ENCODE results near the gene REEP3.

The REEP3 gene

DNA sequence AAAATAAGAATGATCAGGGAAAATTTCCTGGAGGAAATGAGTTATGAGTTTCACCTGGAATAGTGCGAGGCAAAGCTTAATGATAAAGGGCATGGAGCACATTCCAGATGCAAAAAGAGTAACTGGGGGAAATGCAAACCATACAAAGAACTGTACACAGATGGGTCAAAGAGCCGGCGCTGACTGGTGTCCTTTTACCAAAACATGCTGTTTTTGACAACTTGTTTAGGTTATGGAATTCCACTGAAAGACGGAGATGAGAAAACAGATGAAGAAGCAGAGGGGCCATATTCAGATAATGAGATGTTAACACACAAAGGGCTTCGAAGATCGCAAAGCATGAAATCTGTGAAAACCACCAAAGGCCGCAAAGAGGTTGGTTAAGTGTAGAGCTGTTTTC is 98.2 kb downstream of the REEP3 start:
- TF ChIP-seq FOXP2 (optimal IDR thresholded peaks at IDR 0.05; ENCODE audit: borderline replicate concordance, extremely low read depth, extremely low read length, insufficient read depth) (no peak), TAF1 (IDR thresholded peaks at IDR 0.05; ENCODE audit: borderline replicate concordance, insufficient read depth, low read length) (no peak), REST (IDR thresholded peaks at IDR 0.05; ENCODE audit: insufficient read depth in 1 of 2, low read depth in 2 of 2, low read length in 2 of 2) (no peak), POLR2AphosphoS5 (IDR thresholded peaks at IDR 0.05; ENCODE audit: low read depth, low read length) (no peak), SIN3A (IDR thresholded peaks at IDR 0.05; ENCODE audit: borderline replicate concordance, insufficient read depth, low read length) (no peak)

- TF ChIP-seq FOXP2 (optimal IDR thresholded peaks at IDR 0.05; ENCODE audit: borderline replicate concordance, extremely low read depth, extremely low read length, insufficient read depth): no peak
- no peak for TF ChIP-seq REST (IDR thresholded peaks at IDR 0.05; ENCODE audit: insufficient read depth in 1 of 2, low read depth in 2 of 2, low read length in 2 of 2)
- TF ChIP-seq SIN3A (IDR thresholded peaks at IDR 0.05; ENCODE audit: borderline replicate concordance, insufficient read depth, low read length): no peak
- TF ChIP-seq POLR2AphosphoS5 (IDR thresholded peaks at IDR 0.05; ENCODE audit: low read depth, low read length): no peak
- TF ChIP-seq TAF1 (IDR thresholded peaks at IDR 0.05; ENCODE audit: borderline replicate concordance, insufficient read depth, low read length): no peak
Observed at GRCh38 chr10:63622097-63622496, 100.9 kb downstream of the REEP3 start.

DNA sequence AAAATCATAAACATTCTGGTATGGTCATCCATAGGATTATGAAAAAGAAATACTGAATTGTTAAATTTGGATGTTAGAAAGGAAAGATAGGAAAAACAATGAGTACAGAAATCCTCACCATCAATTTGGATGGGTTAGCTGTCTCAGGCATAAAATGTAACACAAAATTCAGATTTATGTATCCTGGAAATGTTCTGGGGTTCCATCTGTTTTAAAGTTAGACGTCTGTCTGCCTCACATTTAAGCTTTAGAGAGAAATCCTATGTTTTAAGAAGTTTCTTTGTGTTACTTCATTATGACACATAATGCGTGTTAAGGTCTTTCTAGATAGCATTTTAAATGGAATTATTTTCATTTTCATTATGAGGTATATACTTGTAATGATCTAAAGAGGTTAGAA is 103.5 kb downstream of the REEP3 start:
- TF ChIP-seq FOXP2 (optimal IDR thresholded peaks at IDR 0.05; ENCODE audit: borderline replicate concordance, extremely low read depth, extremely low read length, insufficient read depth): no peak
- TF ChIP-seq POLR2AphosphoS5 (IDR thresholded peaks at IDR 0.05; ENCODE audit: low read depth, low read length): no peak
- no peak for TF ChIP-seq REST (IDR thresholded peaks at IDR 0.05; ENCODE audit: insufficient read depth in 1 of 2, low read depth in 2 of 2, low read length in 2 of 2)
- TF ChIP-seq SIN3A (IDR thresholded peaks at IDR 0.05; ENCODE audit: borderline replicate concordance, insufficient read depth, low read length): no peak
- TF ChIP-seq TAF1 (IDR thresholded peaks at IDR 0.05; ENCODE audit: borderline replicate concordance, insufficient read depth, low read length): no peak

DNA sequence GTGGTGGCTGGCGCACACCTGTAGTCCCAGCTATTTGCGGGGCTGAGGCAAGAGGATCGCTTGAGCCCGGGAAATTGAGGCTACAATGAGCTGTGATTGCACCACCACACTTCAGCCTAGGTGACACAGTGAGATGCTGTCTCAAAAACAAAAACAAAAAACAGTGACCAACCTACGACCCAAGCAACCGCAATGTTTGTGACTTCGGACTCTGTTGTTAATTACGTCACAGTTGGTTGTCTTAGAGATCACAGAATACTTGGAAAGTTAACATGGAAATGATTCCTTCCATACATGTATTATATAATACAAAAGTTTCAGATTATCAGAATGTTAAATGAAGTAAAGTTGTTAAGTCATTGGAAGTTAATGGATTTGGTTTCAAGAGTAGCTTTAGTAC is 106.2 kb downstream of the REEP3 start:
- TF ChIP-seq TAF1 (IDR thresholded peaks at IDR 0.05; ENCODE audit: borderline replicate concordance, insufficient read depth, low read length): no peak
- no peak for TF ChIP-seq FOXP2 (optimal IDR thresholded peaks at IDR 0.05; ENCODE audit: borderline replicate concordance, extremely low read depth, extremely low read length, insufficient read depth)
- no peak for TF ChIP-seq REST (IDR thresholded peaks at IDR 0.05; ENCODE audit: insufficient read depth in 1 of 2, low read depth in 2 of 2, low read length in 2 of 2)
- TF ChIP-seq POLR2AphosphoS5 (IDR thresholded peaks at IDR 0.05; ENCODE audit: low read depth, low read length): no peak
- TF ChIP-seq SIN3A (IDR thresholded peaks at IDR 0.05; ENCODE audit: borderline replicate concordance, insufficient read depth, low read length): no peak

DNA sequence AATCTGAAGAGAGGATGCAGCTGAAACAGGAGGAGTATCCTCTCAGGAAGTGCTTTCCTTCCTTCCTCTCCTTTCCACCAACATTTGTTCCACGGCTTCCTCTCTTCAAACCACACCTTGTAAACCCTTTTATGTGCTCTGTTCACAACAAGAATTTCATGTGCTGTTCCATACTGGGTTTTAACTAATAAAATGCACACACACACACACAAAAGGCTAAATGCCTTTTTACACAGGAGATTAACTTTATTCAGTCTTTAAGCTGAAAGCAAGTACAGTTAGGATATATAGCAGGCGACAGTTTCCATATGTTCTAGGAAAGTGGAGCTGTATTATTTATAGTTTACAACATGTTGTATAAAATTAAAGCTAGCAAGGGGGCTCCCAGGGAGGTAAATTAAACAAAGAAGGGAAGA is 106.7 kb downstream of the REEP3 start:
- TF ChIP-seq POLR2AphosphoS5 (IDR thresholded peaks at IDR 0.05; ENCODE audit: low read depth, low read length) (no peak), SIN3A (IDR thresholded peaks at IDR 0.05; ENCODE audit: borderline replicate concordance, insufficient read depth, low read length) (no peak), REST (IDR thresholded peaks at IDR 0.05; ENCODE audit: insufficient read depth in 1 of 2, low read depth in 2 of 2, low read length in 2 of 2) (no peak), TAF1 (IDR thresholded peaks at IDR 0.05; ENCODE audit: borderline replicate concordance, insufficient read depth, low read length) (no peak), FOXP2 (optimal IDR thresholded peaks at IDR 0.05; ENCODE audit: borderline replicate concordance, extremely low read depth, extremely low read length, insufficient read depth) (no peak)
